Amygdala (tissue), 56 donors: ENCODE measurements around the gene RSPRY1.

Experiments
- DNase-seq, 56 donors: peaks; one replicate each; lab custom pipeline; 2025; lab: John Stamatoyannopoulos, UW

Gene RSPRY1

DNA sequence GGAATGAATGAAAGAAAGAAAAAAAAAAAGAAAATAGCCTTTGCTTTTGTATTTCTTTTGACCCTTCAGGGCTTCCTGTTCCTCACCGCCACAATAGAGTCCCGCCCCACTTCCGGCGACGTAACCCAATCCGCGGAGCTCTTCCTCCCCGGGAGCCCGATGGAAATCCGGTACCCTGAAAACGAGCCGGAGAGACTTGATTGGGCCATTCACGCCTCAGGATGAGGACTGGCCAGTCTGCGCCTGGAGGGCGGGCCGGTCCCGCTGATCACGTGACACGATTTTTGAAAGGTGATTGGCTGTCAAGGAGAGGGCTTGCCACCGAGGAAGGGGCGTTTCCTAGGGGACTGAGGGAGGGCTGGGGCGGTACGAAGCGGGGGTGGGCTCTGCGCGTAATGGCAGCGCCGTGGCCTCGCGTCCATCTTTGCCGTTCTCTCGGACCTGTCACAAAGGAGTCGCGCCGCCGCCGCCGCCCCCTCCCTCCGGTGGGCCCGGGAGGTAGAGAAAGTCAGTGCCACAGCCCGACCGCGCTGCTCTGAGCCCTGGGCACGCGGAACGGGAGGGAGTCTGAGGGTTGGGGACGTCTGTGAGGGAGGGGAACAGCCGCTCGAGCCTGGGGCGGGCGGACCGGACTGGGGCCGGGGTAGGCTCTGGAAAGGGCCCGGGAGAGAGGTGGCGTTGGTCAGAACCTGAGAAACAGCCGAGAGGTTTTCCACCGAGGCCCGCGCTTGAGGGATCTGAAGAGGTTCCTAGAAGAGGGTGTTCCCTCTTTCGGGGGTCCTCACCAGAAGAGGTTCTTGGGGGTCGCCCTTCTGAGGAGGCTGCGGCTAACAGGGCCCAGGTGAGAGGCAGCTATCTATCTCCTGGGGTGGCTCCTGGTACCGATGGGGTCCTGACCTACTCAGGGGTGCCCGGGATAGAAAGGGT is at the start of gene RSPRY1, which contains the start of gene PSME3IP1:
Gene RSPRY1 (plus strand): TSS at position 385 of the 927 bp plus-strand sequence. CDS start 18,330 bp downstream, outside the sequence.
Gene PSME3IP1 (minus strand): TSS at position 95 of the 927 bp plus-strand sequence. CDS start 12,185 bp downstream, outside the sequence.
- peak; percentile 81 to 100 (median 99) for DNase-seq

GRCh38 chr16:57137043-57137442 is 49.1 kb upstream of the RSPRY1 start:
- no peak for DNase-seq

- DNase-seq, result peak in 2 of 56 donors; percentile 27 to 29
Measured at GRCh38 chr16:57137566-57138273, 48.4 kb upstream of the RSPRY1 start.

DNA sequence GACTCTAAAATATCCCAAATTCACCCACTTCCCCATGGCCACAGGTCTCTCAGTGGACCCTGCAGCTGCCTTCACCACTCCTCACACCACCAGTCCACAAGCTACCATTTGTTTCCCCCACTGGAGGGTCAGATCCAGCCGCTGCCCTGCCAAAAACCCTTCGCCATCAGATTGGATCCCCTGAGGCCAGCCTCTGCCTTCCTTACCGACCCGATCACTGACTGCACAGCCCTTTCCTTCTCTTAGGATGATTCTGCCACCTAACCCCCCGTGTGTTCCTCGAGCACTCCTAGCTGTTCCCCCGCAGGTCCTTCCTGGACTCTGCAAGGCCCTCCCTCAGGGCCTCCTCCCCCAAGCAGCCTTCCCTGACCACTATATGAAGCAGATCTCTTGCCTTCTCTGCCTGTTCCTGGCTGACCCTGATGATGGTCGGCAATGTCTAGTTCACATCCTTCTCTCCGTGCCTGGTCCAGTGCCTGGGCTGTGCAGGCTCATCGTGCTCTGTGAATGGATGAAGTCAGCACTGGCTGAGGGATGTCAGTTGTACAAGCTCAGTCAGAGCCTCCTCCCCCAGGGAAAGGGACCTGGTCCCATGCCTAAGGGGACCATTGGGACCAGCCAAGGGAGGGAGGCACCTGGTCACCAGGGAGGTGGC is 47.7 kb upstream of the RSPRY1 start:
- DNase-seq, result no peak

- DNase-seq, result no peak
Measured at GRCh38 chr16:57140931-57141668, 45.0 kb upstream of the RSPRY1 start.

- DNase-seq, result no peak
Measured at GRCh38 chr16:57141822-57142631, 44.1 kb upstream of the RSPRY1 start.

GRCh38 chr16:57143149-57143921 is 42.8 kb upstream of the RSPRY1 start:
- peak in 54 of 56 donors; percentile 31 to 96 (median 82) for DNase-seq

- DNase-seq, result no peak
Measured at GRCh38 chr16:57144027-57144426, 42.1 kb upstream of the RSPRY1 start.

GRCh38 chr16:57145046-57146021 is 40.8 kb upstream of the RSPRY1 start:
- no peak for DNase-seq

DNA sequence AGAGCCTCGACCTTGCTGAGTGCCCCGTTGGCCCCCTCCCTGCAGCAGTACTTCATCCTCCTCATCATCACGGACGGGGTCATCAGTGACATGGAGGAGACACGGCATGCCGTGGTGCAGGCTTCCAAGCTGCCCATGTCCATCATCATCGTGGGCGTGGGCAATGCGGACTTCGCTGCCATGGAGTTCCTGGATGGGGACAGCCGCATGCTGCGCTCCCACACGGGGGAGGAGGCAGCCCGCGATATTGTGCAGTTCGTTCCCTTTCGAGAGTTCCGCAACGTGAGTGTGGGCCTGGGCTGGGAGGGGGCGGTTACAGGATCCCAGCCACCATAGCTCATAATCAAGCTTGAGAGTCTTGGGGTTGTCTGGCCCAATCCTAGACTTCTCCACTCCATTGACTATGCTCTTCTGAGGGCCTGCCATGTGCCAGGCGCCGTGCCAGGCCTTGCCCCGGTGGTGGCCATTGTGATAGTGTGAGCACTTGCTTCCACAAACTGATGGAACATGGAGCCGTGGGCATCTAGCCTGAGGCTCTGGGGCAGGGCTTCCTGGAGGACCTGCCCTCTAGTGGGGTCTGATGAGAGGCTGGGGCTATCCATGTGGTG is 40.0 kb upstream of the RSPRY1 start:
- DNase-seq, result peak in 1 of 56 donors; percentile 26

GRCh38 chr16:57146735-57147134 is 39.4 kb upstream of the RSPRY1 start:
- DNase-seq, result no peak

DNA sequence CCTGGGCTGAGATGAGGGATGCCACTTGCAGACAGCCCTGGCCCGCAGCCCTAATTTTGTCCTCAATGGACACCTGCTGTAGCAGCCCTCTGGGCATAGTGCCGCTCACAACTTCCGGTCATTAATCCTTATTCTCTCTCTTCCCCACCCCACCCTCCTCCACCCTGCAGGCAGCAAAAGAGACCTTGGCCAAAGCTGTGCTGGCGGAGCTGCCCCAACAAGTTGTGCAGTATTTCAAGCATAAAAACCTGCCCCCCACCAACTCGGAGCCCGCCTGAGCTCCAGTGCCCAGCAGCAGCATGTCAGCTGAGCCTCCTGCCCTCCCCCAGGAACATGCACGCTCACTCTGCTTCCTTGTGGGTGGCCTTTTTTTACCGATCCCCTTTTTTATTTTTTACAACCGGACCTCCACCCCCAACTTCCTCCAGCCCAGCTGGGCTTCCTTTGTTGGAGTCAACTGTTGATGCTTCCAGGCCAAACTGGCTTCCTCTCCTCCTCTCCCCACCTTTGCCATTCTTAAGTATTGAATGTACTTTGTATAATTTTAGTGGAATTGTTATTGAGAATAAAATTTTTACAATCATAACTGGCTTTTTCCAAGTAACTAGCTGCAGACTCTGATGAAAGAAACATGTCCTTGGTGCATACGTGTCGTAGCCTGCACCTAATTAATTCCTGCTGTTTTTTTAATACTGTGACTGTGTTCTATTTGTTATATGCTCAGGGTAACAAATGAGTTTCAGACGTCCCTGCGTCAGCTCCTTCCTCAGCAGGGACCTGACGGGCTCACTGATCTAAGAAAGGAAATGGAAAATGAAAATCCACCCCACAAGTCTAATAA is 38.5 kb upstream of the RSPRY1 start:
- peak in 16 of 56 donors; percentile 27 to 69 (median 47) for DNase-seq

- DNase-seq, result no peak
Measured at GRCh38 chr16:57148481-57148880, 37.6 kb upstream of the RSPRY1 start.

GRCh38 chr16:57149391-57149790 is 36.7 kb upstream of the RSPRY1 start:
- DNase-seq, result no peak

DNA sequence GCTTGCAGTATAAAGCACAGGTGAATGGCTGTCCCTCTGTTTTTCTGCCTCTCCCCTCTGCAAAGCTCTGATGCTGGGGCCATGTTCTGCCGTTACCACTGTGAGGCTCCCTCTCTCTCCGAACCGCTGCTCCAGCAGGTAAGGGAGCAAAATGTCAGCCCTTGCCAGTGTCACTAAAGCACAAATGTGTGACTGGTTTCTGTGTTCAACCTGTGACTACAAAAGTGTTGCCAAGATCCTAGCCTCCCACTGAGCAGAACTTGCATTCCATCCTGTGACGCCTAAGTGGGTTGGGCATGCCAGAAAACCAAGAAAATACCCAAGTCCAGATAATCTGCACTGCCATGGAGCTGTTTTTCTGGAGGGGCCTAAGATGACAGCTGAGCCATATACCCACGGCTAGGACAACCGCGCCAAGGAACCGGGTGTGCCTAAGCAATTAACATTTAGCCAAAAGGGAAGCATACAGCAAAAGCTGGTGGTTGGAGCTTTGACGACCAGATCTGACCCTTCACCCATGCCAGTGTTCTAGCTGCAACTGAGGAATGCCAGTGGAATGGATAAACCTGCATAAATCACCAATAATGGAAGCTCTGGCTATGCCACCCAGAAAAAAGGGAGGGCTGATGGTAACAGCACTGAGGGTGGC is 35.3 kb upstream of the RSPRY1 start:
- DNase-seq, result no peak
